ENCODE data around the gene KAT2A.

DNA sequence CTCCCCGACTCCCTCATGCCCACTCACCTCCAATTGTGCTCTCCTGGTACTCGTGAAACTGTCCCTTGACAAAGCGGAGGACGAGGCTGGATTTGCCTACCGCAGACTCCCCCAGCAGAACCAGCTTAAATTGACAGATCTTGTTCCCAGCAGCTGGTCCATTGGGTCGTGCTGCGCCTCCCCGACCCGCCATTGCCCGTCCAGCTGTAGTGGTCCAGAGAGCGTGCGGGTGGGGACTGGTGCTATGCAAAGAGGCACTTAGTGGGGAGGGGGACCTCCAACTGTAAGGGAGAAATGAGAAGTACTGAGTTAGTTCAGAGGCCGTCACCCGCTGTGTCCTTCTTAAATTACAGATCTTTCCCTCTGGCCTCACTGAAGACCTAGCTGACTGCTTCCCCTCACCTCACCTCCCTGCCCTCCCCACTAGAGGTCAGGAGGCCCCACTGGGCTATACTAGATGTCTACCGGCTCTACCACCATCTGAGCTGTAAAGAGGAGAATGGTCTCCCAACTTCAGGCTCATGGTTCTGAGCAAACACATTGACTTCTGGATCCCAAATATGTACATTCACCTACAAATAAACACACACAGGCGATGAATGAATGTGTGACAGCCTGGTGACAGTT is 9.3 kb upstream of the KAT2A start:
- no peak for TF ChIP-seq CTCF (conservative IDR thresholded peaks at IDR 0.05)
- no peak for TF ChIP-seq ZFX (IDR thresholded peaks at IDR 0.05)

All from C4-2B (cell line).